ENCODE results near the gene IFT122. TPM values are rescaled to one million over a fixed set of nuclear protein-coding genes. Genes with fewer than 3 reads are reported as not detected.

IFT122 gene
- total RNA-seq, 4 donors from 2014 or later: 4.1 to 70.2 (median 38.6) TPM

DNA sequence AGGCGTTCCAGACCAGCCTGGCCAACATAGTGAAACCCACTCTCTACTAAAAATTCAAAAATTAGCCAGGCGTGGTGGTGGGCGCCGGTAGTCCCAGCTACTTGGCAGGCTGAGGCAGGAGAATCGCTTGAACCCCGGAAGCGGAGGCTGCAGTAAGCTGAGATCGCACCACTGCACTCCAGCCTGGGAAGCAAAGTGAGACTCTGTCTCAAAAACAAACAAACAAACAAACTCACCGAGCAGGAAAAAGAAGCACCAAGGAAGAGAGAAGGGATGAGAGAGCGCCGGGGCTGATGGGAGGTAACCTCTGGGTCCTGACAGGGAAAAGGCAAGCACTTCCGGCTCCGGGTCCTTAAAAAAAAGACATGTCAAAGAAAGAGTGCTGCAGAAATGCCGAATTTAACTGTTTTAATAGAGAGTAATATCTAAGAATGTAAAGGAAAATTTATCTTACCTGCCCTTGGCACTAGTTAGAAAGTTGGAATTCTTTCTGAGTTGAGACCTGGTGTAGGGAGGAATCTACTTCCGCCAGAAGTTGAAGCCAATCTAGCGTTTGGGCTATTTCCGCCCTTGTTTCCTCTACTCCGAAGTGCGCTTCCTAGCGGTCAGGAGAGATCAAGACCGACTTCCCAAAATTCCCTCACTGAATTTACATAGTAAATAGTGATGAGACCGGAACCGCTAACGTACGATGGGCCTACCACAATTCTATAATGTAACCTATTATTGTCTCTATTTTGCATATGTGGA is 40.7 kb upstream of the IFT122 start:
- intact Hi-C loops (cut with DNase I; ENCODE audit: low total_unique reads): no loop called here
- H3K36me3 ChIP-seq: no peaks in the 10 kb centered on the region

DNA sequence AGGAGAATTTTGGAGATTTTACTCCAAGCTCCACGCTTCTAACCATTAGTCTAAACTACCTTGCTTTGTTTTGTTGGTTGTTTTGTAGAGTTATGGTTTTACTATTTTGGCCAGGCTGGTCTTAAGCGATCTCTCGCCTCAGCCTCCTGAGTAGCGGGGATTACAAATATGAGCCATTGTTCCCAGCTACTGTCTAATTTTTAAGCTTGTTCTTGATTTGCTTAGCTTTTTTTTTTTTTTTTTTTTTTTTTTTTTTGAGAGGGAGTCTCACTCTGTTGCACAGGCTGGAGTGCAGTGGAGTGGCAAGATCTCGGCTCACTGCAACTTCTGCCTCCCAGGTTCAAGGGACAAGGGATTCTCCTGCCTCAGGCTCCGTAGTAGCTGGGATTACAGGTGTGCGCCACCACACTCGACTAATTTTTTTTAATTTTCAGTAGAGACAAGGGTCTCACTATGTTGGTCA is 40.1 kb upstream of the IFT122 start:
- intact Hi-C loops (cut with DNase I; ENCODE audit: low total_unique reads): no loop called here
- peak overlapping the region; percentile 72 to 87 for H3K4me3 ChIP-seq

More for the DNA sequence above, 40.7 kb upstream of the IFT122 start:
- TF ChIP-seq CTCF (IDR thresholded peaks at IDR 0.05) (peak; percentile 64 to 93 (median 80)), POLR2A (IDR thresholded peaks at IDR 0.05) (peak in 1 of 2 donors; percentile 20)
- Histone ChIP-seq H3K4me1 (no peaks in the 10 kb centered on the region), H3K4me3 (peak overlapping the region; percentile 72 to 87), H3K27me3 (no peaks in the 10 kb centered on the region), H3K9me3 (no peaks in the 10 kb centered on the region), H3K27ac (peak overlapping the region; percentile 87 to 93)
- peak; percentile 80 to 91 for DNase-seq

GRCh38 chr3:129402210-129402609 is 37.8 kb upstream of the IFT122 start:
- TF ChIP-seq POLR2A (IDR thresholded peaks at IDR 0.05): no peak
- TF ChIP-seq CTCF (IDR thresholded peaks at IDR 0.05): no peak
- no peak overlapping the region for H3K27ac ChIP-seq

More for the DNA sequence above, 40.1 kb upstream of the IFT122 start:
- no peaks in the 10 kb centered on the region for H3K9me3 ChIP-seq
- H3K27ac ChIP-seq: peak overlapping the region; percentile 87 to 93
- H3K27me3 ChIP-seq: no peaks in the 10 kb centered on the region
- H3K4me1 ChIP-seq: no peaks in the 10 kb centered on the region
- DNase-seq: no peak
- TF ChIP-seq CTCF (IDR thresholded peaks at IDR 0.05) (no peak), POLR2A (IDR thresholded peaks at IDR 0.05) (no peak)
- no peaks in the 10 kb centered on the region for H3K36me3 ChIP-seq

GRCh38 chr3:129402616-129403015 is 37.4 kb upstream of the IFT122 start:
- TF ChIP-seq CTCF (IDR thresholded peaks at IDR 0.05): no peak
- TF ChIP-seq POLR2A (IDR thresholded peaks at IDR 0.05): no peak
- Histone ChIP-seq H3K4me3 (no peak overlapping the region), H3K4me1 (no peaks in the 10 kb centered on the region), H3K36me3 (no peaks in the 10 kb centered on the region), H3K27ac (no peak overlapping the region), H3K9me3 (no peaks in the 10 kb centered on the region), H3K27me3 (no peaks in the 10 kb centered on the region)
- DNase-seq: no peak
- intact Hi-C loops (cut with DNase I; ENCODE audit: low total_unique reads): no loop called here

More at GRCh38 chr3:129402210-129402609, 37.8 kb upstream of the IFT122 start:
- Histone ChIP-seq H3K4me1 (no peaks in the 10 kb centered on the region), H3K27me3 (no peaks in the 10 kb centered on the region), H3K9me3 (no peaks in the 10 kb centered on the region), H3K4me3 (no peak overlapping the region), H3K36me3 (no peaks in the 10 kb centered on the region)
- DNase-seq: no peak
- intact Hi-C loops (cut with DNase I; ENCODE audit: low total_unique reads): no loop called here

DNA sequence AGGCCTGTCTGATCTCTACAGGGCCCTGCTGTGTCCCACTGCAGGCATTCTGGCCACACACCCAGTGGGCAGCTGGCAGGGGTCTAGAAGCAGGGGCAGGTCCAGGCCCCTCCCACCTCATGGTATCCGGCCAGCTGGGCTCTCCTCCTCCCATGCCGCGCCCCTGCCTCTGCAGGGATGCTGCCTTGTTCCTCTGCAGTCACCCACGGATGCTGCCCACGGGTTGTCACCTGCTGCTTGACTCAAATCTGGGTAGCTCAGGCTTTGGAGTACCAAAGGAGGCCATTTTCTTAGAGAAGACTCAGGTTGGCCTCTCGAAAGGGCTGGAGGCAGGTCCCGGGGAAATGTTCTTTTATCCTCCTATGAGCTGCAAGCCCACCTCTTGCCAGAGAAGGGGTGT is 36.6 kb upstream of the IFT122 start:
- Histone ChIP-seq H3K27me3 (no peaks in the 10 kb centered on the region), H3K36me3 (no peaks in the 10 kb centered on the region), H3K4me3 (no peak overlapping the region), H3K4me1 (no peaks in the 10 kb centered on the region), H3K27ac (no peak overlapping the region), H3K9me3 (no peaks in the 10 kb centered on the region)
- TF ChIP-seq CTCF (IDR thresholded peaks at IDR 0.05) (no peak), POLR2A (IDR thresholded peaks at IDR 0.05) (no peak)
- no peak for DNase-seq
- intact Hi-C loops (cut with DNase I; ENCODE audit: low total_unique reads): no loop called here
